ENCODE data around the gene OSMR. TPM values are rescaled to one million over a fixed set of nuclear protein-coding genes. Genes with fewer than 3 reads are reported as not detected.

The OSMR gene
- total RNA-seq, 3 donors from 2014 or later: 3.3 to 24.9 (median 13.0) TPM

- no peaks in the 10 kb centered on the region for H3K36me3 ChIP-seq (ENCODE audit: low read depth)
- no peak overlapping the region for H3K4me3 ChIP-seq
- H3K4me1 ChIP-seq (ENCODE audit: low read depth): no peaks in the 10 kb centered on the region
- ATAC-seq (peak; percentile 81), DNase-seq (peak; percentile 61 to 78 (median 65))
- intact Hi-C loops (cut with DNase I, micrococcal nuclease): loop anchor here (2.0 to 10.0 kb wide), 2 partner anchors 365 to 369 kb away; no protein-coding TSS in a partner anchor
- H3K9me3 ChIP-seq: no peaks in the 10 kb centered on the region
- TF ChIP-seq CTCF (IDR thresholded peaks at IDR 0.05): peak; percentile 38
Observed at GRCh38 chr5:38809388-38810359, 36.1 kb upstream of the OSMR start.

- no peaks in the 10 kb centered on the region for H3K4me1 ChIP-seq (ENCODE audit: low read depth)
- TF ChIP-seq CTCF (IDR thresholded peaks at IDR 0.05): no peak
- peaks cover 2% of the 10 kb centered on the region for H3K9me3 ChIP-seq
- no peak overlapping the region for H3K4me3 ChIP-seq
- DNase-seq: no peak
- intact Hi-C loops (cut with DNase I, micrococcal nuclease): no loop called here
- no peaks in the 10 kb centered on the region for H3K36me3 ChIP-seq (ENCODE audit: low read depth)
- ATAC-seq: no peak
Observed at GRCh38 chr5:38814879-38815278, 30.9 kb upstream of the OSMR start.

- peaks cover 2% of the 10 kb centered on the region for H3K9me3 ChIP-seq
- no peak for TF ChIP-seq CTCF (IDR thresholded peaks at IDR 0.05)
- H3K4me3 ChIP-seq: no peak overlapping the region
- DNase-seq: no peak
- H3K36me3 ChIP-seq (ENCODE audit: low read depth): no peaks in the 10 kb centered on the region
- intact Hi-C loops (cut with DNase I, micrococcal nuclease): no loop called here
- ATAC-seq: no peak
- no peaks in the 10 kb centered on the region for H3K4me1 ChIP-seq (ENCODE audit: low read depth)
Observed at GRCh38 chr5:38816083-38817030, 29.5 kb upstream of the OSMR start.

DNA sequence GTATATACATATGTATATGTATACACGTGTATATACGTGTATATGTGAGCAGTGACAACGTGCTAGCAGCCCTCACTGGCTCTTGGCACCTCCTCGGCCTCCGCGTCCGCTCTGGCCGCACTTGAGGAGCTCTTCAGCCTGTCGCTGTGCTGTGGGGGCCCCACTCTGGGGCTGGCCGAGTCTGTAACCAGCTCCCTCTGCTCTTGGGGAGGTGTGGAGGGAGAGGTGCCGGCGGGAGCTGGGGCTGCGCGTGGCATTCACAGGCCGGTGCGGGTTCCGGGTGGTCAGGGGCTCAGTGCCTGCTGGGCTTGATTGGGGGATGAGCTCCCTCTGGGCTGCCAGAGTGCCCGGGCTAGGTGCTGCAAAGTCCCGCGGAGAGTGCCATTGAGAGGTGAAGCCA, 24.1 kb upstream of the OSMR start:
- Histone ChIP-seq H3K4me1 (ENCODE audit: low read depth) (no peaks in the 10 kb centered on the region), H3K36me3 (ENCODE audit: low read depth) (no peaks in the 10 kb centered on the region), H3K4me3 (no peak overlapping the region), H3K9me3 (peaks cover 2% of the 10 kb centered on the region)
- no peak for DNase-seq
- ATAC-seq: no peak
- intact Hi-C loops (cut with DNase I, micrococcal nuclease): no loop called here
- no peak for TF ChIP-seq CTCF (IDR thresholded peaks at IDR 0.05)

DNA sequence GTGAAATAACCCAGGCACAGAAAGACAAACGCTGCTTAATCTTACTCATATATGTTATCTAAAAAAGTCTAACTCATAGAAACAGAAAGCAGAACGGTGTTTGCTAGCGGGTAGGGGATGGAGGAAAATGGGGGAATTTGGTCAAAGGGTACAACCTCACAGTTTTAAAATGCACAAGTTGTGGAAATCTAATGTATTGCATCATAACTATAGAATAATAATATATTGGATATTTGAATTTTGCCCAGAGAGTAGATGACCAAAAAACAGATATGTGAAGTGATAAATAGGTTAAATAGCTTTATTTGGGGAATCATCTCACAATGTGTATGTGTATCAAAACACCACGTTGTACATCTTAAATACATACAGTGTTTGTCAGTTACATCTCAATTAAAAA, 22.3 kb upstream of the OSMR start:
- no peak overlapping the region for H3K4me3 ChIP-seq
- H3K36me3 ChIP-seq (ENCODE audit: low read depth): no peaks in the 10 kb centered on the region
- no peak for TF ChIP-seq CTCF (IDR thresholded peaks at IDR 0.05)
- no peak for ATAC-seq
- no peak for DNase-seq
- H3K9me3 ChIP-seq: peaks cover 2% of the 10 kb centered on the region
- no peaks in the 10 kb centered on the region for H3K4me1 ChIP-seq (ENCODE audit: low read depth)
- intact Hi-C loops (cut with DNase I, micrococcal nuclease): no loop called here
